ENCODE measurements around the gene PLEKHM3.

Gene PLEKHM3

DNA sequence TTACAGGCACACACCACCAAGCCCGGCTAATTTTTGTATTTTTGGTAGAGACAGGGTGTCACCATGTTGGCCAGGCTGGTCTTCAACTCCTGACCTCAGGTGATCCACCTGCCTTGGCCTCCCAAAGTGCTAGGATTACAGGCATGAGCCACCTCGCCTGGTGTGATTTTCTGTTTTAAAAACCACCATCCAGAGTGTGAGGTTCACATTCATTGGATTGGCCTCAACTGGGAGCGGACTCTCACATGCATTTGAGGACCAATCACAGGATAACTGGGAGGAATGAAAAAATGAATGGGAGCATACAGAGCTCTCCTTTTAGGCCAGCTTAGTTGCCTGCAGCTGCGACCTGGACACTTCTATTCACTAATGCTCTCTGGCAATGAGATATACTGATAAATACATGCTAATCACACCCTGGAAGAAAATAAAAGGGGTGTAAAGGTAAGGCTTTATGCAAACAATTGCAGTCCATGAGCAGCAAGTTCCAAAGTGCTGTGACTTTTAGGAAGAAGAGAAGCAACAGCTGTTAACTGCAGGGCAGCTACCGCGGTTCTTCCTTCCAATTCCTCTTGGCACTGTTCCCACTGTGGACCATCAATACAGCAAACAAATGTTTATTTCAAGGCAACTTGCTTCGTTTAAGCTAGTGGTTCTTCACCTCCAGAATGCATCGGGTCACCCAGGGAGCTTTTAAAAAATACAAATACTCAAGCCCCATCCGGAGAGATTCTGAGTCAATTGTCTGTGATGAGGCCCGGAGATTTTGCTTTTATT, 206.1 kb downstream of the PLEKHM3 start:
- H3K4me3 ChIP-seq (ENCODE audit: low read depth, low read length): no peak overlapping the region
- DNase-seq (ENCODE audit: low read depth): no peak
- TF ChIP-seq MYC (IDR thresholded peaks at IDR 0.05; ENCODE audit: low read depth, low read length): no peak
- no peak for TF ChIP-seq MAX (IDR thresholded peaks at IDR 0.05; ENCODE audit: low read depth, low read length)
- no peak for TF ChIP-seq POLR2A (IDR thresholded peaks at IDR 0.05; ENCODE audit: extremely low read depth, insufficient read length)
- no peak for TF ChIP-seq CTCF (IDR thresholded peaks at IDR 0.05; ENCODE audit: low read depth, low read length)

- no peak for DNase-seq (ENCODE audit: low read depth)
- H3K4me3 ChIP-seq (ENCODE audit: low read depth, low read length): no peak overlapping the region
- TF ChIP-seq CTCF (IDR thresholded peaks at IDR 0.05; ENCODE audit: low read depth, low read length) (no peak), POLR2A (IDR thresholded peaks at IDR 0.05; ENCODE audit: extremely low read depth, insufficient read length) (no peak), MYC (IDR thresholded peaks at IDR 0.05; ENCODE audit: low read depth, low read length) (no peak), MAX (IDR thresholded peaks at IDR 0.05; ENCODE audit: low read depth, low read length) (no peak)
Observed at GRCh38 chr2:207816546-207816945, 208.8 kb downstream of the PLEKHM3 start.

GRCh38 chr2:207815254-207815653, 210.1 kb downstream of the PLEKHM3 start:
- H3K4me3 ChIP-seq (ENCODE audit: low read depth, low read length): no peak overlapping the region
- peak; percentile 20 for DNase-seq (ENCODE audit: low read depth)
- TF ChIP-seq POLR2A (IDR thresholded peaks at IDR 0.05; ENCODE audit: extremely low read depth, insufficient read length): no peak
- TF ChIP-seq MAX (IDR thresholded peaks at IDR 0.05; ENCODE audit: low read depth, low read length): no peak
- TF ChIP-seq CTCF (IDR thresholded peaks at IDR 0.05; ENCODE audit: low read depth, low read length): no peak
- TF ChIP-seq MYC (IDR thresholded peaks at IDR 0.05; ENCODE audit: low read depth, low read length): no peak

GRCh38 chr2:207813942-207814341, 211.4 kb downstream of the PLEKHM3 start:
- DNase-seq (ENCODE audit: low read depth): no peak
- H3K4me3 ChIP-seq (ENCODE audit: low read depth, low read length): no peak overlapping the region
- TF ChIP-seq MYC (IDR thresholded peaks at IDR 0.05; ENCODE audit: low read depth, low read length) (no peak), MAX (IDR thresholded peaks at IDR 0.05; ENCODE audit: low read depth, low read length) (no peak), POLR2A (IDR thresholded peaks at IDR 0.05; ENCODE audit: extremely low read depth, insufficient read length) (no peak), CTCF (IDR thresholded peaks at IDR 0.05; ENCODE audit: low read depth, low read length) (no peak)

GRCh38 chr2:207813221-207813916, 212.0 kb downstream of the PLEKHM3 start:
- TF ChIP-seq POLR2A (IDR thresholded peaks at IDR 0.05; ENCODE audit: extremely low read depth, insufficient read length): no peak
- TF ChIP-seq CTCF (IDR thresholded peaks at IDR 0.05; ENCODE audit: low read depth, low read length): no peak
- TF ChIP-seq MAX (IDR thresholded peaks at IDR 0.05; ENCODE audit: low read depth, low read length): no peak
- TF ChIP-seq MYC (IDR thresholded peaks at IDR 0.05; ENCODE audit: low read depth, low read length): no peak
- no peak overlapping the region for H3K4me3 ChIP-seq (ENCODE audit: low read depth, low read length)
- DNase-seq (ENCODE audit: low read depth): no peak
